GM12878 (cell line): Measurements from ENCODE around the gene C1orf52. TPM values are rescaled to one million over a fixed set of nuclear protein-coding genes. Genes with fewer than 3 reads are reported as not detected.

Experiments used
- ATAC-seq: fragments of 200-7000 bp; cut with Tn5 transposase; 3 replicates; pipeline ENCODE4 v1.9.1; 2020; ENCODE audit warnings: mild to moderate bottlenecking, moderate library complexity
- BruUV-seq: library from RNA; stranded (reverse); fragments of 400-500 nt; replicated peaks from 2 replicates; lab custom pipeline; 2021; lab: Mats Ljungman, UMichigan
- CTCF ChIA-PET: fragments of 300-600 bp; sonication (Branson Sonifier 250); formaldehyde crosslinking; extraction: SDS; loops from one replicate; lab custom pipeline; 2021; ENCODE audit warnings: inconsistent platforms; lab: Yijun Ruan, JAX
- POLR2A ChIA-PET: fragments of 350-600 bp; formaldehyde crosslinking; extraction: SDS; loops from one replicate; lab custom pipeline; 2021; ENCODE audit warnings: inconsistent platforms; lab: Charles Lee
- RAD21 ChIA-PET: fragments of 300-600 bp; sonication (Branson Sonifier 250); formaldehyde crosslinking; loops from one replicate; lab custom pipeline; 2023; ENCODE audit warnings: antibody characterized with exemption; ENCODE audit not compliant: unreplicated experiment; lab: Charles Lee
- SMC1A ChIA-PET: fragments of 300-600 bp; sonication (Branson Sonifier 250); formaldehyde crosslinking; loops from one replicate; lab custom pipeline; 2023; ENCODE audit not compliant: unreplicated experiment, uncharacterized antibody; lab: Charles Lee
- DNase-seq: peaks from one replicate; pipeline ENCODE4 v3.0.0-alpha.2; 2011; ENCODE audit warnings: low read depth, low spot score
- FAIRE-seq: peaks from 3 replicates; lab custom pipeline; 2011; peaks lifted over from hg19 to GRCh38; lab: Jason Lieb, UNC
- H2AFZ ChIP-seq: 2 replicates; pipeline ENCODE4 v1.6.0; 2011; ENCODE audit warnings: low read depth, low read length, control low read depth; ENCODE audit not compliant: control insufficient read depth
- H3K27ac ChIP-seq: 2 replicates; pipeline ENCODE4 v1.5.1; 2011; ENCODE audit warnings: control low read depth; ENCODE audit not compliant: control insufficient read depth, insufficient read depth
- H3K27me3 ChIP-seq, 2 experiments: replicated peaks in 1 of 2; 2 replicates each; pipeline versions ENCODE4 v1.6.0 to v1.6.1; 2011; ENCODE audit warnings: low read length in 1 of 2; ENCODE audit not compliant: control insufficient read depth in 2 of 2, insufficient read depth in 2 of 2
- H3K36me3 ChIP-seq, 2 experiments: 2 replicates each; pipeline ENCODE4 v1.5.1; 2011; ENCODE audit warnings: low read length in 1 of 2; ENCODE audit not compliant: control insufficient read depth in 2 of 2, insufficient read depth in 2 of 2
- H3K4me1 ChIP-seq: 2 replicates; pipeline ENCODE4 v1.6.1; 2011; ENCODE audit warnings: mild to moderate bottlenecking, low read length, moderate library complexity, mixed read lengths; ENCODE audit not compliant: control insufficient read depth, insufficient read depth
- H3K4me2 ChIP-seq: 2 replicates; pipeline ENCODE4 v1.6.0; 2011; ENCODE audit warnings: control low read depth; ENCODE audit not compliant: control insufficient read depth, insufficient read depth
- H3K4me3 ChIP-seq: fragments of 200-600 bp; sonication (generic); 2 replicates; pipeline ENCODE4 v1.5.1; 2016
- H3K79me2 ChIP-seq: 2 replicates; pipeline ENCODE4 v1.6.0; 2011; ENCODE audit warnings: low read length; ENCODE audit not compliant: control insufficient read depth, insufficient read depth
- H3K9ac ChIP-seq: 2 replicates; pipeline ENCODE4 v1.8.0; 2011; ENCODE audit warnings: low read length, control low read depth, mixed read lengths; ENCODE audit not compliant: control insufficient read depth, insufficient read depth
- H3K9me3 ChIP-seq: replicated peaks from 3 replicates; pipeline ENCODE4 v1.5.1; 2011; ENCODE audit warnings: mild to moderate bottlenecking, low read length; ENCODE audit not compliant: control insufficient read depth, insufficient read depth
- H4K20me1 ChIP-seq: 2 replicates; pipeline ENCODE4 v1.6.0; 2011; ENCODE audit not compliant: control insufficient read depth, insufficient read depth
- ASH2L ChIP-seq: fragments of 300-600, 200-600 bp; sonication (generic); IDR thresholded peaks from 2 replicates; pipeline ENCODE4 v1.6.1; 2017; ENCODE audit warnings: low read depth, mild to moderate bottlenecking, borderline replicate concordance
- CEBPB ChIP-seq, 2 experiments: fragments of 150-350 bp in 1 of 2; IDR thresholded peaks; 2 replicates each; pipeline ENCODE4 v1.6.1; 2012 to 2014; ENCODE audit warnings: low read depth in 2 of 2, low read length in 2 of 2, borderline replicate concordance in 1 of 2, inconsistent platforms in 1 of 2
- NFYA ChIP-seq: IDR thresholded peaks from 2 replicates; pipeline ENCODE4 v1.6.1; 2011; ENCODE audit warnings: low read depth, mild to moderate bottlenecking, low read length, improper control_type of control experiment, borderline replicate concordance
- NFYB ChIP-seq: IDR thresholded peaks from 2 replicates; pipeline ENCODE4 v1.6.1; 2011; ENCODE audit warnings: low read depth, mild to moderate bottlenecking, low read length, improper control_type of control experiment, moderate library complexity; ENCODE audit not compliant: insufficient read depth
- RFX5 ChIP-seq: IDR thresholded peaks from 2 replicates; pipeline ENCODE4 v1.6.1; 2011; ENCODE audit warnings: low read depth, low read length, improper control_type of control experiment
- ZBTB40 ChIP-seq: fragments of 450-650 bp; IDR thresholded peaks from 2 replicates; pipeline ENCODE4 v1.6.1; 2016; ENCODE audit warnings: mild to moderate bottlenecking, moderate library complexity, borderline replicate concordance
- ZNF622 ChIP-seq: fragments of 450-650 bp; IDR thresholded peaks from 2 replicates; pipeline ENCODE4 v1.6.1; 2017; ENCODE audit warnings: mild to moderate bottlenecking, inconsistent platforms
- WGBS: methylation state at CpG from one replicate; pipeline ENCODE4 v1.1.6; 2016; ENCODE audit warnings: low lambda C conversion rate; ENCODE audit not compliant: insufficient replicate concordance, insufficient coverage; ENCODE audit errors: missing lambda C conversion rate; 5-methylcytosine and 5-hydroxymethylcytosine counted together
- in situ Hi-C: fragments of 300-500 bp; cut with MboI; formaldehyde crosslinking; loops from 9 replicates; pipeline ENCODE4 v1.14.3; 2018; ENCODE audit warnings: mixed read lengths
- intact Hi-C: fragments of 100-400 bp; cut with micrococcal nuclease; formaldehyde crosslinking; loops from one replicate; pipeline ENCODE4 v1.14.2; 2022; ENCODE audit not compliant: unreplicated experiment
- polyA plus RNA-seq, 11 experiments: library from polyadenylated mRNA; depleted of rRNA in 4 of 11; unstranded in 6 of 11; stranded (reverse) in 5 of 11; fragments of >200 nt; fragmentation: Nextera tagmentation in 4 of 11; fragmentation: Illumina TruSeq in 1 of 11; extraction: Ambion mirVana in 4 of 11; extraction: Trizol in 1 of 11; gene quantifications; 1 replicate in 1 of 11; 2 replicates in 10 of 11; pipeline versions ENCODE4 v1.2.1 to v1.2.3, GENCODE V29; 2011 to 2016; ENCODE audit warnings: inconsistent platforms in 2 of 11, missing spikeins in 2 of 11, low read depth in 1 of 11
- total RNA-seq, 4 experiments: library from RNA; depleted of rRNA in 3 of 4; stranded (reverse); fragments of >200 nt in 3 of 4; fragmentation: Illumina TruSeq in 1 of 4; extraction: Trizol in 1 of 4; gene quantifications; 2 replicates each; pipeline versions ENCODE4 v1.2.1 to v1.2.3, GENCODE V29; 2013 to 2021
- TF ChIP-seq, protein P1 (sequence below): fragments of 450-650 bp; IDR thresholded peaks from 2 replicates; pipeline ENCODE4 v1.6.1; 2016; ENCODE audit warnings: mild to moderate bottlenecking
- TF ChIP-seq, protein P2 (sequence below): fragments of 450-650 bp; IDR thresholded peaks from 2 replicates; pipeline ENCODE4 v1.6.1; 2016; ENCODE audit warnings: mild to moderate bottlenecking
- TF ChIP-seq, protein P3 (sequence below), 3 experiments: IDR thresholded peaks in 2 of 3; conservative IDR thresholded peaks in 1 of 3; 2 replicates each; pipeline ENCODE4 v1.5.1; 2011; ENCODE audit warnings: low read depth in 3 of 3, low read length in 3 of 3, mild to moderate bottlenecking in 3 of 3, control low read depth in 2 of 3, moderate library complexity in 2 of 3, inconsistent platforms in 1 of 3, mixed read lengths in 1 of 3; ENCODE audit not compliant: control insufficient read depth in 2 of 3, insufficient read depth in 1 of 3; ENCODE audit errors: extremely low read depth in 1 of 3

The C1orf52 gene
- total and polyA plus RNA-seq, 10 of the 15 experiments (the other 5 are each of a cell fraction or from before 2014, with no cell fraction given): 9.4 to 39.5 (median 17.6) TPM

- TF ChIP-seq CEBPB (IDR thresholded peaks at IDR 0.05; ENCODE audit: borderline replicate concordance in 1 of 2, low read depth in 2 of 2, low read length in 2 of 2): no peak
- TF ChIP-seq NFYB: no peak
- no peak for TF ChIP-seq RFX5
- no peak for TF ChIP-seq NFYA
- TF ChIP-seq ZBTB40: no peak
Observed at GRCh38 chr1:85259912-85260274, 431 bp upstream of the C1orf52 start (continued).

DNA sequence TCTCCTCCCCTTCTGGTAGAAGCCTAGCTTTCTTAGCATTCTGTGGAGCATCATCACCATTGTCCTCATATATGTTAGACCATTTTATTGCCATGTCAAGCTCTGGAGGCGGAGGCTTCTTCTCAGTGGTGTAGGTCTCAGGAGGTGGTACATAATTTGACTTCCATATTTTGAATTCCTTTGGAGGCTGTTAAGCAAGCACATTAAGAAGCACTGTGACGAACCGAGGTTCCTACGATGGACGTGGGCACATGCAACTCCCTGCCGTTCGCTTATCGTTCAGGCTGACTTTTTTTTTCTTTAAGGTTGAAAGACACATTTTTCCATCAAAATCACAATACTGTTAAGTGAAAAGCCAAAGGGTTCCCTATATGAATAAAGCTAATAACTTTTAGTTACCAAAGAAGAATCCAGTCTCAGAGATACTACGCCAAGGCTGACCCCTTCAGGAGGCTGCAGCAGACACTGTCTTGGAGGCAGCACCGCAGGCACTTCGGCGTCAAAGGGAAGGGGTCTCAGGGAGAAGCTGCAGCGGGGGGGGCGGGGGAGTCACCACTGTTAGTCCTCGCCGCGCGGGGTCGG is 835 bp downstream of the C1orf52 start:
- 21% methylated on average over 16 of the region's 19 CpGs for WGBS
- no peaks in the 10 kb centered on the region for H3K27me3 ChIP-seq
- no TSS peak for BruUV-seq
- TF ChIP-seq, protein P1, sequence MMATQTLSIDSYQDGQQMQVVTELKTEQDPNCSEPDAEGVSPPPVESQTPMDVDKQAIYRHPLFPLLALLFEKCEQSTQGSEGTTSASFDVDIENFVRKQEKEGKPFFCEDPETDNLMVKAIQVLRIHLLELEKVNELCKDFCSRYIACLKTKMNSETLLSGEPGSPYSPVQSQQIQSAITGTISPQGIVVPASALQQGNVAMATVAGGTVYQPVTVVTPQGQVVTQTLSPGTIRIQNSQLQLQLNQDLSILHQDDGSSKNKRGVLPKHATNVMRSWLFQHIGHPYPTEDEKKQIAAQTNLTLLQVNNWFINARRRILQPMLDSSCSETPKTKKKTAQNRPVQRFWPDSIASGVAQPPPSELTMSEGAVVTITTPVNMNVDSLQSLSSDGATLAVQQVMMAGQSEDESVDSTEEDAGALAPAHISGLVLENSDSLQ: no peak
- TF ChIP-seq ZNF622 (no peak), ASH2L (no peak)
- TF ChIP-seq, protein P2, sequence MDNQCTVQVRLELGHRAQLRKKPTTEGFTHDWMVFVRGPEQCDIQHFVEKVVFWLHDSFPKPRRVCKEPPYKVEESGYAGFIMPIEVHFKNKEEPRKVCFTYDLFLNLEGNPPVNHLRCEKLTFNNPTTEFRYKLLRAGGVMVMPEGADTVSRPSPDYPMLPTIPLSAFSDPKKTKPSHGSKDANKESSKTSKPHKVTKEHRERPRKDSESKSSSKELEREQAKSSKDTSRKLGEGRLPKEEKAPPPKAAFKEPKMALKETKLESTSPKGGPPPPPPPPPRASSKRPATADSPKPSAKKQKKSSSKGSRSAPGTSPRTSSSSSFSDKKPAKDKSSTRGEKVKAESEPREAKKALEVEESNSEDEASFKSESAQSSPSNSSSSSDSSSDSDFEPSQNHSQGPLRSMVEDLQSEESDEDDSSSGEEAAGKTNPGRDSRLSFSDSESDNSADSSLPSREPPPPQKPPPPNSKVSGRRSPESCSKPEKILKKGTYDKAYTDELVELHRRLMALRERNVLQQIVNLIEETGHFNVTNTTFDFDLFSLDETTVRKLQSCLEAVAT: peak; percentile 56
- TF ChIP-seq, protein P3, sequence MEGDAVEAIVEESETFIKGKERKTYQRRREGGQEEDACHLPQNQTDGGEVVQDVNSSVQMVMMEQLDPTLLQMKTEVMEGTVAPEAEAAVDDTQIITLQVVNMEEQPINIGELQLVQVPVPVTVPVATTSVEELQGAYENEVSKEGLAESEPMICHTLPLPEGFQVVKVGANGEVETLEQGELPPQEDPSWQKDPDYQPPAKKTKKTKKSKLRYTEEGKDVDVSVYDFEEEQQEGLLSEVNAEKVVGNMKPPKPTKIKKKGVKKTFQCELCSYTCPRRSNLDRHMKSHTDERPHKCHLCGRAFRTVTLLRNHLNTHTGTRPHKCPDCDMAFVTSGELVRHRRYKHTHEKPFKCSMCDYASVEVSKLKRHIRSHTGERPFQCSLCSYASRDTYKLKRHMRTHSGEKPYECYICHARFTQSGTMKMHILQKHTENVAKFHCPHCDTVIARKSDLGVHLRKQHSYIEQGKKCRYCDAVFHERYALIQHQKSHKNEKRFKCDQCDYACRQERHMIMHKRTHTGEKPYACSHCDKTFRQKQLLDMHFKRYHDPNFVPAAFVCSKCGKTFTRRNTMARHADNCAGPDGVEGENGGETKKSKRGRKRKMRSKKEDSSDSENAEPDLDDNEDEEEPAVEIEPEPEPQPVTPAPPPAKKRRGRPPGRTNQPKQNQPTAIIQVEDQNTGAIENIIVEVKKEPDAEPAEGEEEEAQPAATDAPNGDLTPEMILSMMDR (IDR thresholded peaks at IDR 0.05 in 2 of 3, conservative IDR thresholded peaks at IDR 0.05 in 1 of 3; ENCODE audit: control insufficient read depth in 2 of 3, extremely low read depth in 1 of 3, insufficient read depth in 1 of 3, low read depth in 3 of 3, low read length in 3 of 3): 0 out of 6 replicates have a peak, but pooled peaks of 1 of the 3 experiments have one; percentile 1
- peaks cover 0 to 3% of the 10 kb centered on the region in 2 experiments; a peak in 2 of 4 replicates for H3K36me3 ChIP-seq
- peak overlapping the region; percentile 99 for H3K4me3 ChIP-seq
- POLR2A ChIA-PET: interaction anchor here (0.5 to 6.6 kb wide), 9 partner anchors 9 to 345 kb away, joined by 3 to 61 read pairs (median 5); partner anchors contain the start of gene BCL10
- in situ Hi-C loops (loop anchor here (5.0 kb wide), 2 partner anchors 146 to 311 kb away; no protein-coding TSS in a partner anchor), intact Hi-C loops (loop anchor here (1.0 to 5.0 kb wide), 3 partner anchors 18 to 476 kb away; partner anchors contain the start of gene BCL10)
- CTCF ChIA-PET: interaction anchor here (0.6 to 12.1 kb wide), 38 partner anchors 8 to 1800 kb away, joined by 3 to 229 read pairs (median 5); partner anchors contain the start of gene BCL10
- no peak overlapping the region for H2AFZ ChIP-seq
- SMC1A ChIA-PET: interaction anchor here (0.6 to 11.0 kb wide), 9 partner anchors 9 to 323 kb away, joined by 3 to 110 read pairs (median 5); partner anchors contain the start of gene BCL10
- peak overlapping the region; percentile 82 for H3K4me2 ChIP-seq
- no peak for FAIRE-seq
- H3K4me1 ChIP-seq: no peaks in the 10 kb centered on the region
- DNase-seq: no peak
- ATAC-seq: peak; percentile 40
- H3K27ac ChIP-seq: no peak overlapping the region; the same call in 1 of the 2 replicates
- RAD21 ChIA-PET: interaction anchor here (0.7 to 3.7 kb wide), 12 partner anchors 11 to 779 kb away, joined by 3 to 30 read pairs (median 6); partner anchors contain the start of gene BCL10
- H3K9ac ChIP-seq: peak overlapping the region; percentile 78; the same call in 1 of the 2 replicates
- peaks cover 2% of the 10 kb centered on the region; the same call in 1 of the 2 replicates for H4K20me1 ChIP-seq
- H3K9me3 ChIP-seq: no peaks in the 10 kb centered on the region
- H3K79me2 ChIP-seq: peaks cover 20% of the 10 kb centered on the region
